OCI-LY3 (cell line): ENCODE results near the gene TMPRSS13.

Experiments used
- CTCF ChIP-seq: fragments of 200-600, 300-600 bp; sonication (generic); IDR thresholded peaks from 2 replicates; pipeline ENCODE4 v1.5.1; 2014; ENCODE audit warnings: antibody characterized with exemption, low read length, low read depth
- EZH2phosphoT487 ChIP-seq: fragments of 200-600 bp; shearing (Covaris generic); IDR thresholded peaks from 2 replicates; pipeline ENCODE4 v1.6.1; 2018; ENCODE audit warnings: antibody characterized with exemption, mixed run types, low read depth

- TF ChIP-seq CTCF (no peak), EZH2phosphoT487 (no peak)
These were observed 30.4 kb upstream of the TMPRSS13 start for GRCh38 chr11:117959438-117960149.
